Activated CD8-positive, alpha-beta memory T cell treated with anti-CD3 and anti-CD28 coated beads for 48 hours (primary cell): ENCODE measurements around the gene SCAF8.
"Not testable (repeated sequence)": the region's sequence is repeated elsewhere in the genome, so short reads cannot be mapped to it uniquely, and the experiment has no call there.

Source experiments
- DNase-seq, 3 experiments: peaks; one replicate each; pipeline ENCODE4 v3.0.0-alpha.2; 2020; ENCODE audit warnings: low read depth in 2 of 3, low spot score in 2 of 3

The SCAF8 gene

DNA sequence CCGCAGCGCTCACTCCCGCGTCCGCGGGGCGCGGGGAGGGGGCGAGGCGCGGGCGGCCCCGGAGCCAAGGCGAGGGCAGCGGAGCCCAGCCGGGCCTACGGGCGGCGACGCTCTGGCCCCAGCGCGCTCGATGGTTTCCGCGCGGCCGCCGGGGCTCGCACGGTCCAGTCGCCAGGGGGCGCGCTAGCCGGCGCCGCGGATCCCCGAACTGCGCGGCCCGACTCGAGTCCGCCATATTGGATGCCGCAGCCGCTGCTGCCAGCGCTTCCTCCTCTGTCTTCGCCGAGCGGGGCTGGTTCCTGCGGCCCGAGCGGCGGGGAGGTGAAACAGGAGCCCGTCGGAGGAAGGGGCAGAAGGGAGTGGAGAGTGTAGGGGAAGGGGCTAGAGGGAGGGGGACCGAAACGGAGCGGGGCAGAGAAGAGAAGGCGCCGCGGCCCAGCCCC lies at the start of gene SCAF8:
Gene SCAF8, plus strand, starts transcription at position 234 of the 443 bp plus-strand sequence. CDS start 485 bp downstream, outside the sequence.
- DNase-seq: peak; percentile 75 to 86 (median 77)

DNA sequence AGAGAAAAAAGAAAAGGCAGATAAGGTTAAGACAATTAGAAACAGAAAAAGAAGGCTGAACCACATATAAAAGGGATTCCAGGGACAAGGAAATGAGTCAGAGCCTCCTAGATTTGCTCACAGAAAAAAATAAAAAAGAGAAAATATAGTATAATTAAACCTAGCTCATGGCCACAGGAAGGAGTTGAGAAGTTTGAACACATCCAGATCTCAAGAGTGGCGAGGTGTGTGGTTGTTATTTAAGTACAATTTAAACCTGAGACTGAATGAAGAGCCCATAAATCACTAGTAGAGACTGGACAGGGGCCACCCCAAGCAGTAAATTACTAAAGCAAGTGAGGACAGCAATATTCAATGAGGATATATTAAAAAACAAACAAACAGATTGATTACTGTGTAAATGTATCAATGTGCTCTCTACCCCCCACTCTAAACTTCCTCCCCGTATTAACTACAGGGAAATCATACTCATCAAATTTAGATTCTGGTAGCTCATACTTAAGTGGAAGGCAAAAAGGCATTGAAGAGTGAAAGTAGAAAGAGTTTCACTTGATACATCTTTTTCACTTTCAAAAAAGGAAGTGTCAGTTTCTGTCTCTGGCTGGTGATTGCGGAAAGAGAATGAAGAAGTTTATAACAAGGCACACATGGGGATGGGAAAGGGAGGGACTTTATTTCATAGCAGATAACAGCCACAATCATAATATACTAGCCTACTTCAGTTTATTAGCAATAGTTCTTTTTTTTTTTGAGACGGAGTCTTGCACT lies 49.3 kb upstream of the SCAF8 start:
- no peak for DNase-seq

GRCh38 chr6:154686162-154686561 lies 47.1 kb upstream of the SCAF8 start:
- no peak for DNase-seq

DNA sequence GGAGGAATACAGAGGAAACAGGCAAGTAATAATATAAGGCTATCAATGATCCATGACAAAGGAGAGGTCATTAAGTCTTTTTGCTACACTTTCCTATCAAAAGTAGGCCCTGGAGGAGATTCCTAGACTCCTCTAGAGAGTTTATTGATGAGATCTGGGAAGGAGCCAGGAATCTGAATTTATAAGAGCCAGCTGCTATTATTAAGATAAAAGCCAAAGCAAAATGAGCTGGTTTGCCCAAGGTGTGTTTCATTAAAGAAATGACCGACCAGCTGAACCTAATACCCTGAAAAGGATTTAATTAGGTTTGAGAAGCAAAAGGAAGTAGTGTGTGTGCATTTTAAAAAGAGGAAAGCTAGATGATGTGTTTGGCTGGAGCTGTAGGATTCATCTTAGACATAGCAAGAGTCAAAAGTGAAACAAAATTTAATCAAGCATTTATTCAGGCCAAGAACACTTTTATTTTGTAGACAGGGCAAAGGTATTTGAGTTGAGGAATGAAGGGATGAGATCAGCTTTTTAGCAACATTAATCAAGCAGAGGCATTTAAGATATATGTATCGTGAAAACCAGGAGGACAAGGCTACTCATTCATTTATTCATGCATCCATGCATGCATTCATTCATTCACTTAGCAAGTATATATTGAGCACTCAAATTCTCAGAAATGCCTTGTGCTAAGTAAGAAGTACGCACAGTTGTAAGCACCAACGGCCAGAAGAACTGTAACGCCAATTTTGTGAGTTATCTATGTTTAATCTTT lies 43.5 kb upstream of the SCAF8 start:
- no peak for DNase-seq

- DNase-seq: no peak
Measured at GRCh38 chr6:154690857-154691256, 42.4 kb upstream of the SCAF8 start.

DNA sequence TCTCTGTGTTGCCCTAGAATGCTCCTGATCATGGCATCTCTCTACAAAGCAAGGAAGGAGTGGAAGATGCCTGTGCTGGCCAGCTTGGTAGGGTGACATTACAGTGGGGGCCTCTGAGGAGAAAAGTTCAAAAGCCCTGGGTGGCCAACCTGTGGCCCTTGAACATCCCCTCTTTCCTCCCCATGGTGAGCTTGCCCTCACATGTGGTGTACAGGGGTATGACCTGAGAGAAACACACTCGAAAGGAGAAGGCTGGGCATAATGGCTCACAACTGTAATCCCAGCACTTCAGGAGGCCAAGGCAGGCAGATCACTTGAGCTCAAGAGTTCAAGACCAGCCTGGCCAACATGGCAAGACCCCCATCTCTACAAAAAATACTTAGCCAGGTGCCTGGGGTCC lies 36.6 kb upstream of the SCAF8 start:
- no peak for DNase-seq

DNA sequence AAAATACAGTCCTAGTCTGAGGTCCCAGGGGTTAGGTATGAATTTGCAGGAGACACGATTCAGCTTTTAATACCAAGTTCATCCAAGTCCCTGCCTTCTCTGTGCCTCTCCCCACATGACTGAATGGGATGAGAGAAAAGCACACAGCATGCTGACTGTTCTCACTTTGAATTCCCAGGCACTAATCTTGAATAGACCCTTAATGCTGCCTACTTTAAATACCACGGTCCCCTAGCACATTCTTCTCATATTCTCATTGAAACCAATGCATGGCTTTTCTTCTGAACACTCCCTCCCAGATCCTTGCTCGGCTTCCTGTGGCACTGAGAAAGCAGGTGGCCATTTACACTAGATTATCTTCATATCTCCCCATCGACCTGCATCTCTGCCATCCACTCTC lies 30.1 kb upstream of the SCAF8 start:
- DNase-seq: no peak

- DNase-seq: no peak
Measured at GRCh38 chr6:154705471-154706113, 27.6 kb upstream of the SCAF8 start.

GRCh38 chr6:154706389-154706788 lies 26.8 kb upstream of the SCAF8 start:
- DNase-seq: no peak

DNA sequence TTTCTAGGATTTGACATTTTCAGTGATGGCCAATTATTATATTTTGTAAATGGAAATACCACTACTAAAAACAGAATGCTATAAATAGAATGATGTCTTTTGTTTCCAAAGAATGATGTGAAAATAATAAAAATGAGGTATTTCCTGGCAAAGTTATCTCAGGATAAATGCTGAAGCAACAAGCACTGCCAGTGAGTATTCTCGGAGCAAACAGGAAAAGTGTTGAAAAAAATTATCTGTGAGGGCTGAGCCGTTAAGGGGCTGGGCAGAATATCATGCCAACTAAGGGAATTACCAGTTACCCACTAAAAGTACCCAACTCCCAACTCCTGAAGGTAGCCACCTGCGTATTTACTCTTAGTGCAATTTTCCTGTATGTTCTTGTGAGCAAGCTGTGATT lies 23.6 kb upstream of the SCAF8 start:
- DNase-seq: no peak

GRCh38 chr6:154710689-154711088 lies 22.5 kb upstream of the SCAF8 start:
- DNase-seq: no peak

DNA sequence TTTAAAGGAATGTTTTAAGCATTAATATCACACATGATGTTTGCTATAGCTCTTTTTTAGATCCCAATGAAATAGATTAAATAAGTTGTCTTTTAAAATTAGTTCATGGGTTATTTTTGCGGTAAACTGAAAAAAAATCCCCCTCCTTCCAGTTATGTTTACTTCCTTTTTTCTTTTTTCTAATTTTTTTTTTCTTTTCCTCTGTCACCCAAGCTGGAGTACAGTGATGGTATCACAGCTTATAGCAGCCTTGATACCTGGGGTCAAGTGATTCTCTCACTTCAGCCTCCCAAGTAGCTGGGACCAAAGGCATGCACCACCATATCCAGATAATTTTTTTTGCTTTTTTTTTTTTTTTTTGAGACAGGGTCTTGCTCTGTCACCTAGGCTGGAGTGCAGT lies 17.8 kb upstream of the SCAF8 start:
- DNase-seq: no peak

DNA sequence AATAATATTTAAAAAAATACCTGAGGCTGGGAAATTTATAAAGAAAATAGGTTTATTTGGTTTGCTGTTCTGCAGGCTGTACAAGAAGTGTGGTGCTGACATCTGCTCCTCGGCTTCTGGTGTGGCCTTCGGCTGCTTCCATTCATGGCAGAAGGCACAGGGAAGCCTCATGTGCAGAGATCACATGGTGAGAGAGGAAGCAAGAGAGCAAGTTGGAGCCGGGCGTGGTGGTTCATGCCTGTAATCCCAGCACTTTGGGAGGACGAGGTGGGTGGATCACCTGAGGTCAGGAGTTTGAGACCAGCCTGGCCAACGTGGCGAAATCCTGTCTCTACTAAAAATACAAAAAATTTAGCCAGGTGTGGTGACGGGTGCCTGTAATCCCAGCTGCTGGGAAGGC lies 16.9 kb upstream of the SCAF8 start:
- not testable (repeated sequence) for DNase-seq

DNA sequence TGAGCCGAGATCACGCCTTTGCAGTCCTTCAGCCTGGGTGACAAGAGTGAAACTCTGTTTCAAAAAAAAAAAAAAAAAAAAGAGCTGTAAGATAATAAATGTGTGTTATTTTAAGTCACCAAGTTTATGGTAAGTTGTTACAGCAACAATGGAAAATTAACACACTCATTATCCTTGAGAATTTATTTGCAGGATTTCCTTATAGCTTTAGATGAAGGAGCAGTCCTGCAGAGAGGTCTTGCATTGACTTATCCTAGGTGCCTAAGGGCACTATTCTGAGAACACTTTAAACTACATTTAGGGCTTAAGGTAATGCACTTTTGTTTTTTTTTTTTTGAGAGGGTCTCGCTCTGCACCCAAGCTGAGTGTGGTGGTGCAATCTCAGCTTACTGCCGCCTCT lies 13.8 kb upstream of the SCAF8 start:
- no peak for DNase-seq

DNA sequence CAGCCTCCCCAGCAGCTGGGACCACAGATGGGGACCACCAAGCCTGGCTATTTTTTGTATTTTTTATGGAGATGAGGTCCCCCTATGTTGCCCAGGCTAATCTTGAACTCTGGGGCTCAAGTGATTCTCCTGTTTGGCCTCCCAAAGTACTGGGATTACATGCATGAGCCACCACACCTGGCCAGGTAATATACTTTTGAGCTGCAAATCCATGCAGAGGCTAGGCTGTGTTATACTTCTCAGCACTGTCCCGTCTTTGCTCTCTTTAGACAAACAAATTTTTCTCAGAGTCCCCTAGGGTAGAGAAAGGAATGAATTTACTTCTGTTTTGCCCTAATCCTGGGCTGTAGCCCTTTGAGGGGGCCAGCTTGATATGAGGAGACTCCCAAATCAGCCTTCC lies 13.4 kb upstream of the SCAF8 start:
- no peak for DNase-seq

DNA sequence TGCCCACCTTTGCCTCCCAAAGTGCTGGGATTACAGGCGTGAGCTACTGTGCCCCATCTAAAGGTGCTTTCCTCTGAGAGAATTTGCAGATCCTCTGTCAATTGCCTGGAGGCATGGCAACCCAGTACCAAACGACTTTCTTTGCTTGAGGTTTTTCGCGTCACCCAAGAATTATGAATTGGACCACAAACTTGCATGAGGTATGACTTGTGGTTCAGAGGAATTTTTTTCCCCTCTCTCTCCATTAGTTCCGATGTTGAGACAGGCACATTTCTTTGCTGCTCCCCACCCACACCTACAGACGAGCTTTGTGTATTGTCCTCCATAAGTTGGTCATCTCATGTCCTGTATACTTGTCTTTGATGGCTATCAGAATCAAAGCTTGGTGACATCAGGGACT lies 11.8 kb upstream of the SCAF8 start:
- DNase-seq: no peak

DNA sequence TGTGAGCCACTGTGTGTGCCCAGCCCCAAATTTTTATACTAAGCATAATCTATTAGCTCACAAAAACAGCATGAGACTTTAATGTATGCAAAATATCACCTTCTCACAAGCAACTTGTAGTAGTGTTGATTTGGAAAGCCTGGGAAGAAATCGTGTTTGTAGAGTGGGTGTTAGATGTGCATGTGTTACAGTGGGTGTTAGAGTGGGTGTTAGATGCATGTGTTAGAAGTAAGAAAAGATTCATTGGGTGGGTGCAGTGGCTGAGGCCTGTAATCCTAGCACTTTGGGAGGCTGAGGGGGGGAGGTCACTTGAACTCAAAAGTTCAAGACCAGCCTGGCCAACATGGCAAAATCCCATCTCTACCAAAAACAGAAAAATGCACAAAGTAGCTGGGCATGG lies 6.3 kb upstream of the SCAF8 start:
- DNase-seq: no peak

GRCh38 chr6:154731296-154732218 lies 1.7 kb upstream of the SCAF8 start:
- no peak for DNase-seq

GRCh38 chr6:154732538-154733182 lies 556 bp upstream of the SCAF8 start:
- DNase-seq: no peak

- peak; percentile 74 to 81 (median 75) for DNase-seq
Measured at GRCh38 chr6:154733626-154734382, 588 bp downstream of the SCAF8 start.
